ENCODE data around the gene ZNF426.
"Not testable (repeated sequence)": the region's sequence is repeated elsewhere in the genome, so short reads cannot be mapped to it uniquely, and the experiment has no call there.

The ZNF426 gene

DNA sequence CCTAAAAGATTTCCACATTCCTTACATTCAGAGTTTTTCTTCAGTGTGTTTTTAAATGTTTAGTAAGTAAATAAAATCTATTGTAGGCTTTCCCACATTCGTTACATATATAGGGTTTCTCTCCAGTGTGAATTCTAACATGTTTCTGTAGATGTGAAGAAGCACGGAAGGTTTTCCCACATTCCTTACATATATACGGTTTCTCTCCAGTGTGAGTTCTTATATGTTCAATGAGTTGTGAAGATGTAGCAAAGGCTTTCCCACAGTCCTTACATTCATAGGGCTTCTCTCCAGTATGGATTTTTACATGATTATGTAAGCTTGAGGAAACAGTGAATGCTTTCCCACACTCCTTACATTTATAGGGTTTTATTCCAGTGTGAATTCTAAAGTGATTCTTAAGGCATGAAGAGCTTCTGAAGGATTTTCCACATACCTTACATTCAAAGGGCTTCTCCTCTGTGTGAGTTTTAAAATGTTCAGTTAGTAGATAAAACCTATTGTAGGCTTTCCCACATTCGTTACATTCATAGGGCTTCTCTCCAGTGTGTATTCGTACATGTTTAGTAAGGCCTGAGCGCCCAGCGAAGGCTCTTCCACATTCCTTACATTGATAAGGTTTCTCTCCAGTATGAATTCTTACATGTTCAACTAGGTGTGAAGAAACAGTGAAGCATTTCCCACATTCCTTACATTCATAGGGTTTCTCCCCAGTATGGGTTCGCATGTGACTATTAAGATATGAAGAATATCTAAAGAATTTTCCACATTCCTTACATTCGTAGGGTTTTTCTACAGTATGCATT is 27.7 kb upstream of the ZNF426 start:
- H4K20me1 ChIP-seq (ENCODE audit: insufficient read depth, low read length, poor library complexity, severe bottlenecking), result peaks cover 12% of the 10 kb centered on the region
- H2AFZ ChIP-seq (ENCODE audit: low read length), result no peak overlapping the region
- H3K9ac ChIP-seq (ENCODE audit: low read depth, low read length, poor library complexity, severe bottlenecking), result no peak overlapping the region
- no peaks in the 10 kb centered on the region for H3K9me2 ChIP-seq (replicated peaks; ENCODE audit: low read depth, low read length)
- peaks cover 27% of the 10 kb centered on the region; the same call in 1 of the 2 replicates for H3K9me3 ChIP-seq (ENCODE audit: insufficient read depth, low read depth, low read length)
- no peak for TF ChIP-seq EZH2phosphoT487 (IDR thresholded peaks at IDR 0.05; ENCODE audit: borderline replicate concordance)
- TF ChIP-seq, protein P1, sequence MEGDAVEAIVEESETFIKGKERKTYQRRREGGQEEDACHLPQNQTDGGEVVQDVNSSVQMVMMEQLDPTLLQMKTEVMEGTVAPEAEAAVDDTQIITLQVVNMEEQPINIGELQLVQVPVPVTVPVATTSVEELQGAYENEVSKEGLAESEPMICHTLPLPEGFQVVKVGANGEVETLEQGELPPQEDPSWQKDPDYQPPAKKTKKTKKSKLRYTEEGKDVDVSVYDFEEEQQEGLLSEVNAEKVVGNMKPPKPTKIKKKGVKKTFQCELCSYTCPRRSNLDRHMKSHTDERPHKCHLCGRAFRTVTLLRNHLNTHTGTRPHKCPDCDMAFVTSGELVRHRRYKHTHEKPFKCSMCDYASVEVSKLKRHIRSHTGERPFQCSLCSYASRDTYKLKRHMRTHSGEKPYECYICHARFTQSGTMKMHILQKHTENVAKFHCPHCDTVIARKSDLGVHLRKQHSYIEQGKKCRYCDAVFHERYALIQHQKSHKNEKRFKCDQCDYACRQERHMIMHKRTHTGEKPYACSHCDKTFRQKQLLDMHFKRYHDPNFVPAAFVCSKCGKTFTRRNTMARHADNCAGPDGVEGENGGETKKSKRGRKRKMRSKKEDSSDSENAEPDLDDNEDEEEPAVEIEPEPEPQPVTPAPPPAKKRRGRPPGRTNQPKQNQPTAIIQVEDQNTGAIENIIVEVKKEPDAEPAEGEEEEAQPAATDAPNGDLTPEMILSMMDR (conservative IDR thresholded peaks at IDR 0.05; ENCODE audit: low read length), result no peak
- peaks cover 7% of the 10 kb centered on the region for H3K27me3 ChIP-seq (ENCODE audit: insufficient read depth, low read length, poor library complexity, severe bottlenecking)
- H3K36me3 ChIP-seq (ENCODE audit: insufficient read depth, low read length), result peaks cover 90% of the 10 kb centered on the region
- no peaks in the 10 kb centered on the region for H3K4me1 ChIP-seq (ENCODE audit: insufficient read depth, low read length, poor library complexity, severe bottlenecking)
- no peak overlapping the region for H3K4me3 ChIP-seq (ENCODE audit: low read length, poor library complexity, severe bottlenecking)
- no peak overlapping the region for H3K4me2 ChIP-seq (ENCODE audit: low read depth, low read length, poor library complexity, severe bottlenecking)
- peaks cover 38% of the 10 kb centered on the region for H3K79me2 ChIP-seq (ENCODE audit: insufficient read depth, low read length)
- no peaks in the 10 kb centered on the region for H3F3A ChIP-seq (ENCODE audit: low read depth)

DNA sequence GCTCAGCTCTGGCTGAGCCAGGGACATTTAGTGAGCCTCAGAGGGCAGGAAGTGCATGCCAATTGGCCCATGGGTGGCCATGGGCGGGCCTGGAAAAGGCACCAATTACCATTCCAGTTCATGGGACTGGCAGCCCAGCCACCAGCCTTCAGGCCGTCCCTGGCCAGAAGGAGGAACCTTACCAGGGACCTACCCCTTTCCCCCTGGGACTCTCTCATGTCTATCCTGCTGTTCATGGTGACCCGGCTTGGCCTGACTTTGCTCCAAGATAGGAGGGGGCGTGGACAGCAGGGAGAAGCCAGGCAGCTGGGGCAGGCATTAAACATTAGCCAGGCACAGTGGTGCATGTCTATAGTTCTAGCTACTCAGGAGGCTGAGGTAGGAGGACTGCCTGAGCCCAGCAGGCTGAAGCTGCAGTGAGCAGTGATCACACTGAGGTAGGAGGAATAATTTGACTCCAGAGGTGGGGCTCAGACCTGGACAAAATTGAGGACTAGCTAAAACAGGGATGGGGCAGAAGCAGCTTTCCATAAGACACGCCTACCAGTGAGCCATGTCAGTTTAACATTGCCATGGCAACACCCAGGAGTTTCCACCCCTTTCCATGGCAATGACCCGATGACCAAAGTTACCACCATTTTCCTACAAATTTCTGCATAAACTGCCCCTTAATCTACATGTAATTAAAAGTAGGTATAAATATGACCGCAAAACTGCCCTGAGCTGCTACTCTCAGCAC is 14.3 kb upstream of the ZNF426 start:
- H3K9me3 ChIP-seq (ENCODE audit: insufficient read depth, low read depth, low read length), result no peaks in the 10 kb centered on the region; the same call in 1 of the 2 replicates
- H3K4me1 ChIP-seq (ENCODE audit: insufficient read depth, low read length, poor library complexity, severe bottlenecking), result no peaks in the 10 kb centered on the region

DNA sequence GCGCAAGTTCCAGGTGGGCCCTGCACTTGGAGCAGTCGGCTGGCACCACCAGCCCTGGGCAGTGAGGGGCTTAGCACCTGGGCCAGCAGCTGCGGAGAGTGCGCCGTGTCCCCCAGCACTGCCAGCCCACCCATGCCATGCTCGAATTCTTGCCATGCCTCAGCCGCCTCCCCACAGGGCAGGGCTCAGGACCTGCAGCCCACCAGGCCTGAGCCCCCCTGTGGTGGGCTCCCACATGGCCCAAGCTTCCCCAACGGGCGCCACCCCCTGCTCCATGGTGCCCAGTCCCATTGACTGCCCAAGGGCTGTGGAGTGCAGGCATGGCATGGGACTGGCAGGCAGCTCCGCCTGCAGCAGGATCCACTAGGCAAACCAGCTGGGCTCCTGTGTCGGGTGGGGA is 9.4 kb upstream of the ZNF426 start:
- Histone ChIP-seq H3K9me3 (ENCODE audit: insufficient read depth, low read depth, low read length) (peaks cover 3% of the 10 kb centered on the region; the same call in 1 of the 2 replicates), H3K79me2 (ENCODE audit: insufficient read depth, low read length) (no peaks in the 10 kb centered on the region), H3K4me1 (ENCODE audit: insufficient read depth, low read length, poor library complexity, severe bottlenecking) (no peaks in the 10 kb centered on the region), H3K27me3 (ENCODE audit: insufficient read depth, low read length, poor library complexity, severe bottlenecking) (no peaks in the 10 kb centered on the region), H3K36me3 (ENCODE audit: insufficient read depth, low read length) (no peaks in the 10 kb centered on the region), H3K4me2 (ENCODE audit: low read depth, low read length, poor library complexity, severe bottlenecking) (no peak overlapping the region), H3K9ac (ENCODE audit: low read depth, low read length, poor library complexity, severe bottlenecking) (no peak overlapping the region), H3K9me2 (replicated peaks; ENCODE audit: low read depth, low read length) (no peaks in the 10 kb centered on the region), H3F3A (ENCODE audit: low read depth) (no peaks in the 10 kb centered on the region), H3K4me3 (ENCODE audit: low read length, poor library complexity, severe bottlenecking) (no peak overlapping the region), H2AFZ (ENCODE audit: low read length) (no peak overlapping the region), H4K20me1 (ENCODE audit: insufficient read depth, low read length, poor library complexity, severe bottlenecking) (no peaks in the 10 kb centered on the region)
- TF ChIP-seq, protein P1 (conservative IDR thresholded peaks at IDR 0.05; ENCODE audit: low read length), result no peak
- TF ChIP-seq EZH2phosphoT487 (IDR thresholded peaks at IDR 0.05; ENCODE audit: borderline replicate concordance), result no peak

More for the DNA sequence above, 14.3 kb upstream of the ZNF426 start:
- H4K20me1 ChIP-seq (ENCODE audit: insufficient read depth, low read length, poor library complexity, severe bottlenecking), result no peaks in the 10 kb centered on the region
- H3K27me3 ChIP-seq (ENCODE audit: insufficient read depth, low read length, poor library complexity, severe bottlenecking), result no peaks in the 10 kb centered on the region
- TF ChIP-seq, protein P1 (conservative IDR thresholded peaks at IDR 0.05; ENCODE audit: low read length), result no peak
- no peak for TF ChIP-seq EZH2phosphoT487 (IDR thresholded peaks at IDR 0.05; ENCODE audit: borderline replicate concordance)
- H3K79me2 ChIP-seq (ENCODE audit: insufficient read depth, low read length), result no peaks in the 10 kb centered on the region
- no peak overlapping the region for H3K9ac ChIP-seq (ENCODE audit: low read depth, low read length, poor library complexity, severe bottlenecking)
- H3K9me2 ChIP-seq (replicated peaks; ENCODE audit: low read depth, low read length), result no peaks in the 10 kb centered on the region; the same call in 1 of the 2 replicates
- no peak overlapping the region for H3K4me3 ChIP-seq (ENCODE audit: low read length, poor library complexity, severe bottlenecking)
- no peaks in the 10 kb centered on the region for H3K36me3 ChIP-seq (ENCODE audit: insufficient read depth, low read length)
- H2AFZ ChIP-seq (ENCODE audit: low read length), result no peak overlapping the region
- H3F3A ChIP-seq (ENCODE audit: low read depth), result no peaks in the 10 kb centered on the region
- no peak overlapping the region for H3K4me2 ChIP-seq (ENCODE audit: low read depth, low read length, poor library complexity, severe bottlenecking)

DNA sequence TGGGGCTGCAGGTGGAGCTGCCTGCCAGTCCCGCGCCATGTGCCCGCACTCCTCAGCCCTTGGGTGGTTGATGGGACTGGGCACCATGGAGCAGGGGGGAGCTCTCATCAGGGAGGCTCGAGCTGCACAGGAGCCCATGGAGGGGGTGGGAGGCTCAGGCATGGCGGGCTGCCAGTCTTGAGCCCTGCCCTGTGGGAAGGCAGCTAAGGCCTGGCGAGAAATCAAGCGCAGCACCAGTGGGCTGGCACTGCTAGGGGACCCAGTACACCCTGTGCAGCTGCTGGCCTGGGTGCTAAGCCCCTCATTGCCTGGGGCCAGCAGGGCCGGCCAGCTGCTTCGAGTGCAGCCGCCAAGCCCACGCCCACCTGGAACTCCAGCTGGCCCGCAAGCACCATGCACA is 2.8 kb upstream of the ZNF426 start:
- H3K9me2 ChIP-seq (replicated peaks; ENCODE audit: low read depth, low read length); H3K9ac ChIP-seq (ENCODE audit: low read depth, low read length, poor library complexity, severe bottlenecking); H3F3A ChIP-seq (ENCODE audit: low read depth); H3K36me3 ChIP-seq (ENCODE audit: insufficient read depth, low read length); H3K27me3 ChIP-seq (ENCODE audit: insufficient read depth, low read length, poor library complexity, severe bottlenecking); H3K4me3 ChIP-seq (ENCODE audit: low read length, poor library complexity, severe bottlenecking); H3K4me1 ChIP-seq (ENCODE audit: insufficient read depth, low read length, poor library complexity, severe bottlenecking); H3K9me3 ChIP-seq (ENCODE audit: insufficient read depth, low read depth, low read length); H3K4me2 ChIP-seq (ENCODE audit: low read depth, low read length, poor library complexity, severe bottlenecking); H4K20me1 ChIP-seq (ENCODE audit: insufficient read depth, low read length, poor library complexity, severe bottlenecking); H2AFZ ChIP-seq (ENCODE audit: low read length): not testable (repeated sequence)
- H3K79me2 ChIP-seq (ENCODE audit: insufficient read depth, low read length), result peaks cover 15% of the 10 kb centered on the region

DNA sequence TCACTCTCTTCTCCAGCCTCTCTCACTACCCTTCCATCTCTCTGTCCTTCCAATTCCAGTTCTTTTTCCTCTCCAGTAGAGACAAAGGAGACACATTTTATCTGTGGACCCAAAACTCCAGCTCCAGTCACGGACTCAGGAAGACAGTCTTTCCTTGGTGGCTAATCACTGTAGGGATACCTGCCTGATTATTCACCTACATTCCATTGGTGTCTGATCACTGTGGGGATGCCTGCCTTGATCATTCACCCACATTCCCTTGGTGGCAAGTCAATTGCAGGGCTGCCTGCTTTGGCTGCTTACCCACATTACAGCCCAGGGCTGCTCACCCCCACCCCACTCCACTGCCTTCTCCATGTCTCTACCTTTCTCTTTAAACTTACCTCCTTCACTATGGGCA is 1.5 kb upstream of the ZNF426 start:
- not testable (repeated sequence) for H3K27me3 ChIP-seq (ENCODE audit: insufficient read depth, low read length, poor library complexity, severe bottlenecking); H3K4me1 ChIP-seq (ENCODE audit: insufficient read depth, low read length, poor library complexity, severe bottlenecking); H2AFZ ChIP-seq (ENCODE audit: low read length); H4K20me1 ChIP-seq (ENCODE audit: insufficient read depth, low read length, poor library complexity, severe bottlenecking); H3K4me3 ChIP-seq (ENCODE audit: low read length, poor library complexity, severe bottlenecking); H3K9me2 ChIP-seq (replicated peaks; ENCODE audit: low read depth, low read length); H3K4me2 ChIP-seq (ENCODE audit: low read depth, low read length, poor library complexity, severe bottlenecking); H3K9me3 ChIP-seq (ENCODE audit: insufficient read depth, low read depth, low read length); H3K36me3 ChIP-seq (ENCODE audit: insufficient read depth, low read length); H3K9ac ChIP-seq (ENCODE audit: low read depth, low read length, poor library complexity, severe bottlenecking); H3F3A ChIP-seq (ENCODE audit: low read depth)
- peaks cover 15% of the 10 kb centered on the region for H3K79me2 ChIP-seq (ENCODE audit: insufficient read depth, low read length)

Data from Loucy (cell line).